Ishikawa (cell line): ENCODE results near the gene GTF2IRD1.

Experiments used
- CEBPB ChIP-seq: IDR thresholded peaks from 2 replicates; pipeline ENCODE4 v1.6.1; 2012
- CREB1 ChIP-seq: IDR thresholded peaks from 2 replicates; pipeline ENCODE4 v1.6.1; 2012; ENCODE audit warnings: low read depth
- EP300 ChIP-seq: IDR thresholded peaks from 2 replicates; pipeline ENCODE4 v1.6.1; 2012; ENCODE audit warnings: borderline replicate concordance
- TAF1 ChIP-seq: IDR thresholded peaks from 2 replicates; pipeline ENCODE4 v1.6.1; 2012; ENCODE audit warnings: low read depth, mild to moderate bottlenecking
- TEAD4 ChIP-seq: IDR thresholded peaks from 2 replicates; pipeline ENCODE4 v1.6.1; 2012
- YY1 ChIP-seq: IDR thresholded peaks from 2 replicates; pipeline ENCODE4 v1.6.1; 2012; ENCODE audit warnings: low read depth
- TF ChIP-seq, protein P1 (sequence below): IDR thresholded peaks from 2 replicates; pipeline ENCODE4 v1.6.1; 2012

GRCh38 chr7:74544706-74545469 lies 91.2 kb downstream of the GTF2IRD1 start:
- TF ChIP-seq EP300, result peak; percentile 32; the same call in 1 of the 2 replicates
- no peak for TF ChIP-seq CREB1
- no peak for TF ChIP-seq TAF1
- no peak for TF ChIP-seq CEBPB
- TF ChIP-seq, protein P1, sequence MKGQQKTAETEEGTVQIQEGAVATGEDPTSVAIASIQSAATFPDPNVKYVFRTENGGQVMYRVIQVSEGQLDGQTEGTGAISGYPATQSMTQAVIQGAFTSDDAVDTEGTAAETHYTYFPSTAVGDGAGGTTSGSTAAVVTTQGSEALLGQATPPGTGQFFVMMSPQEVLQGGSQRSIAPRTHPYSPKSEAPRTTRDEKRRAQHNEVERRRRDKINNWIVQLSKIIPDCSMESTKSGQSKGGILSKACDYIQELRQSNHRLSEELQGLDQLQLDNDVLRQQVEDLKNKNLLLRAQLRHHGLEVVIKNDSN, result no peak
- no peak for TF ChIP-seq TEAD4
- TF ChIP-seq YY1, result 0 out of 2 replicates have a peak, but pooled peaks have one; percentile 22
